K562 (cell line): ENCODE measurements around the gene GAB2.

Experiments used
- EP300 ChIP-seq: IDR thresholded peaks from 2 replicates; pipeline ENCODE4 v1.6.1; 2012; ENCODE audit warnings: low read length, improper control_type of control experiment
- POLR2A ChIP-seq: fragments of 450-650 bp; conservative IDR thresholded peaks from 2 replicates; pipeline ENCODE4 v1.6.1; 2016
- POLR3A ChIP-seq: IDR thresholded peaks from 2 replicates; pipeline ENCODE4 v1.6.1; 2011; ENCODE audit warnings: borderline replicate concordance, mild to moderate bottlenecking, moderate library complexity; ENCODE audit not compliant: insufficient read length, insufficient read depth; ENCODE audit errors: extremely low read depth
- U2AF2 ChIP-seq: fragments of 200-400 bp; formaldehyde crosslinking; optimal IDR thresholded peaks from 2 replicates; pipeline ENCODE3; 2017; ENCODE audit warnings: low read depth, mild to moderate bottlenecking, low read length
- YY1 ChIP-seq, 3 experiments: IDR thresholded peaks; 2 replicates each; pipeline ENCODE4 v1.6.1; 2011; ENCODE audit warnings: low read length in 2 of 3, mild to moderate bottlenecking in 2 of 3, moderate library complexity in 2 of 3, borderline replicate concordance in 1 of 3, control low read depth in 1 of 3, low read depth in 1 of 3; ENCODE audit not compliant: insufficient read depth in 3 of 3, insufficient replicate concordance in 2 of 3, control insufficient read depth in 1 of 3, insufficient read length in 1 of 3; ENCODE audit errors: extremely low read depth in 1 of 3
- ZKSCAN1 ChIP-seq: fragments of 150-350 bp; IDR thresholded peaks from 2 replicates; pipeline ENCODE4 v1.6.1; 2016; ENCODE audit warnings: low read depth, low read length
- ZNF274 ChIP-seq: IDR thresholded peaks from 2 replicates; pipeline ENCODE4 v1.6.1; 2011; ENCODE audit warnings: low read depth, mild to moderate bottlenecking, low read length, moderate library complexity, borderline replicate concordance
- ZNF740 ChIP-seq, 3 experiments: fragments of 200-800 bp in 1 of 3; sonication (Bioruptor generic) in 1 of 3; sonication (generic) in 1 of 3; formaldehyde crosslinking in 1 of 3; IDR thresholded peaks; 2 replicates each; pipeline versions ENCODE4 v1.6.1 to v1.8.0; 2016 to 2022; ENCODE audit warnings: mild to moderate bottlenecking in 2 of 3, missing compliant biosample characterization in 2 of 3, missing genetic modification characterization in 2 of 3, missing genetic modification reagents in 1 of 3

GRCh38 chr11:78257654-78258053, 160.0 kb downstream of the GAB2 start:
- TF ChIP-seq ZKSCAN1 = no peak
- no peak for TF ChIP-seq POLR2A
- no peak for TF ChIP-seq ZNF740 (CRISPR knock-in tag; IDR thresholded peaks at IDR 0.05)
- no peak for TF ChIP-seq ZNF740 (tag; IDR thresholded peaks at IDR 0.05)
- TF ChIP-seq U2AF2 = no peak
- no peak for TF ChIP-seq YY1 (IDR thresholded peaks at IDR 0.05; ENCODE audit: borderline replicate concordance in 1 of 3, control insufficient read depth in 1 of 3, extremely low read depth in 1 of 3, insufficient read depth in 3 of 3, insufficient read length in 1 of 3, insufficient replicate concordance in 2 of 3, low read depth in 1 of 3, low read length in 2 of 3)
- no peak for TF ChIP-seq EP300
- TF ChIP-seq ZNF274 = no peak
- TF ChIP-seq POLR3A = no peak
